AG04449 (cell line): ENCODE data around the gene ZPBP2.

Source experiments
- CTCF ChIA-PET: fragments of 350-600 bp; formaldehyde crosslinking; extraction: SDS; loops from one replicate; lab custom pipeline; 2021; ENCODE audit warnings: antibody characterized with exemption; lab: Yijun Ruan, JAX
- POLR2A ChIA-PET: fragments of 400-600, 350-600 bp; formaldehyde crosslinking; extraction: SDS; loops from one replicate; lab custom pipeline; 2020; ENCODE audit warnings: antibody characterized with exemption, inconsistent platforms; lab: Yijun Ruan, JAX
- DNase-seq: peaks from one replicate; pipeline ENCODE4 v3.0.0-alpha.2; 2010; ENCODE audit warnings: low read depth, low spot score
- H3K4me3 ChIP-seq: 2 replicates; pipeline ENCODE4 v1.5.1; 2011; ENCODE audit warnings: low read depth, mild to moderate bottlenecking, control low read depth, low read length
- TF ChIP-seq, protein P1 (sequence below): IDR thresholded peaks from one replicate; pipeline ENCODE4 v1.5.1; 2011; ENCODE audit warnings: mild to moderate bottlenecking, moderate library complexity, low read length, control low read depth, inconsistent platforms; ENCODE audit not compliant: insufficient read depth; ENCODE audit errors: missing control alignments

The ZPBP2 gene, protein sequence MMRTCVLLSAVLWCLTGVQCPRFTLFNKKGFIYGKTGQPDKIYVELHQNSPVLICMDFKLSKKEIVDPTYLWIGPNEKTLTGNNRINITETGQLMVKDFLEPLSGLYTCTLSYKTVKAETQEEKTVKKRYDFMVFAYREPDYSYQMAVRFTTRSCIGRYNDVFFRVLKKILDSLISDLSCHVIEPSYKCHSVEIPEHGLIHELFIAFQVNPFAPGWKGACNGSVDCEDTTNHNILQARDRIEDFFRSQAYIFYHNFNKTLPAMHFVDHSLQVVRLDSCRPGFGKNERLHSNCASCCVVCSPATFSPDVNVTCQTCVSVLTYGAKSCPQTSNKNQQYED

DNA sequence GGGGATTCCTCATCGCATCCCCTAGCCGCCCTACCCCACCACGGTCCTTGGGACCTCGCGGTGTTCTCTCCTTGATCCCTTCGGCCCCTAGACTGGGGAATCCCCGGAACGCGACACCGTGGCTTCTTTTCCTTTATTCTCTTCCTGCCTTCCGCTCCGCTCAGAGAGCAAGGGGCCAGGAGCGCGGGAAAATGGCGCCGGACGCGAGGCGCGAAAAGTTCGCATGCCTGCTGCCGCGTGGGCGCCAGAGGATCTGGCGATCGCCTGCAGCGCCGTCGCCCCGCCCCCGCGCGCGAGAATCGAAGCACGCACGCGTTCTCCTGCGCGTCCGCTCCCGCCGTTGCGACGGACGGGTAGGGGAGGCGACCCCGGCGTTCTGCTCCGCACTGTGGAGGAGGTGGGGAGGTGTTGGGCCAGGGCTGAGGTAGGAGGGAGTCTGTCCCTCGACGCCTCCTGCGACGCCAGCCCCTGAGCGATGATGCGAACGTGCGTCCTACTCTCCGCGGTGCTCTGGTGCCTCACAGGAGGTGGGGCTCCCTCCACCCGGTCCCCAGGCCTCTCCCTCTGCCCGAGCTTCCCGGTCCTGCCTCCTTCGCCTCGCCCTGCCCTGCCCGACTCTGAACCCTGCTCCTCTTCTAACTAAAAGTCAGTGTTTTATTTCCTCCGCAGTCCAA, at the start of gene ZPBP2:
Gene ZPBP2 (plus strand): TSS at position 323 of the 674 bp plus-strand sequence. CDS start 153 bp downstream, at position 476.
- TF ChIP-seq, protein P1, sequence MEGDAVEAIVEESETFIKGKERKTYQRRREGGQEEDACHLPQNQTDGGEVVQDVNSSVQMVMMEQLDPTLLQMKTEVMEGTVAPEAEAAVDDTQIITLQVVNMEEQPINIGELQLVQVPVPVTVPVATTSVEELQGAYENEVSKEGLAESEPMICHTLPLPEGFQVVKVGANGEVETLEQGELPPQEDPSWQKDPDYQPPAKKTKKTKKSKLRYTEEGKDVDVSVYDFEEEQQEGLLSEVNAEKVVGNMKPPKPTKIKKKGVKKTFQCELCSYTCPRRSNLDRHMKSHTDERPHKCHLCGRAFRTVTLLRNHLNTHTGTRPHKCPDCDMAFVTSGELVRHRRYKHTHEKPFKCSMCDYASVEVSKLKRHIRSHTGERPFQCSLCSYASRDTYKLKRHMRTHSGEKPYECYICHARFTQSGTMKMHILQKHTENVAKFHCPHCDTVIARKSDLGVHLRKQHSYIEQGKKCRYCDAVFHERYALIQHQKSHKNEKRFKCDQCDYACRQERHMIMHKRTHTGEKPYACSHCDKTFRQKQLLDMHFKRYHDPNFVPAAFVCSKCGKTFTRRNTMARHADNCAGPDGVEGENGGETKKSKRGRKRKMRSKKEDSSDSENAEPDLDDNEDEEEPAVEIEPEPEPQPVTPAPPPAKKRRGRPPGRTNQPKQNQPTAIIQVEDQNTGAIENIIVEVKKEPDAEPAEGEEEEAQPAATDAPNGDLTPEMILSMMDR = no peak
- H3K4me3 ChIP-seq = no peak within 1 kb of the TSS
- POLR2A ChIA-PET = no interaction called here
- CTCF ChIA-PET = interaction anchor here (1.0 to 1.2 kb wide), 2 partner anchors 112 kb away, joined by 3 to 5 read pairs; partner anchors contain the start of gene PSMD3
- no peak for DNase-seq

DNA sequence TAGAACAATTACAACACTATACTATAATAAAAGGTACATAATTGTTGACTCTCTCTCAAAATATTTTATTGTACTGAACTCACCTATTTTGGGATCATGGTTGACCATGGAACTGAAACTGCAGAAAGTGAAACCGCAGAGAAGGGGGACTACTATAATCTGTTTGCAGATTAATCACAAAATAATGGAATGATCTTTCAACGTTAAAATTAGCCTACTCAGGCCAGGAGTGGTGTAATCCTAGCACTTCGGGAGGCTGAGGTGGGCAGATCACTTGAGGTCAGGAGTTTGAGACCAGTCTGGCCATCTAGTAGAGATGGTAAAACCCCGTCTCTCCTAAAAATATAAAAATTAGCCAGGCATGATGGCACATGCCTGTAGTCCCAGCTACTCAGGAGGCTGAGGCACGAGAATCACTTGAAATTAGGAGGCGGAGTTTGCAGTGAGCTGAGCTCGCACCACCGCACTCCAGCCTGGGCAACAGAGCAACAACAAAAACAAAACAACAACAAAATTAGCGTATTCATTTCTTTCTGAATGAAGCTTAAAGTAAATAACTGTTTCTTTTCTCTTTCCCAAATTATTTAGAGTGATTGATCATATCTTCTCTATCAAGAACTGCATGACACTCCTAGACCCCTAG, 49.5 kb upstream of the ZPBP2 start:
- ChIA-PET CTCF (no interaction called here), POLR2A (no interaction called here)
- no peak for DNase-seq
- H3K4me3 ChIP-seq = no peak overlapping the region
- TF ChIP-seq, protein P1 = no peak

DNA sequence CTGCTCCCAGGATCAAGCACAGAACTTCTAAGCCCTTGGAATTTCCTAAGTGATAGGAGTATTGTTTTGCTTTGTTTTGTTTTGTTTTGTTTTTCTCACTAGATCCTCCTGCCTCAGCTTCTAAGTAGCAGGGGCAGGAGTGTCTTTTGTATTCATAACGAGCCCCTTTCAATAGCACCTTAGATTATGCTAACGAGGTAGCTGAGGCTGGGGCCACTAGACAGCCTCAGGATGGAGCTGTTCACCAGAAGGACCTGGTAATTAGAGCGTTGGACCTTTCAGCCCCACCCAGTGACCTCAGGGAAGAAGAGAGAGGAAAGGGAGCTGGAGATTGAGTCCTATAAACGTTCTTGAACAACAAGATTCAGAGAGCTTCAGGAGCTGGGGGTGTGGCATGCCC, 47.5 kb upstream of the ZPBP2 start:
- TF ChIP-seq, protein P1 = no peak
- ChIA-PET CTCF (no interaction called here), POLR2A (no interaction called here)
- no peak overlapping the region for H3K4me3 ChIP-seq
- DNase-seq = no peak

DNA sequence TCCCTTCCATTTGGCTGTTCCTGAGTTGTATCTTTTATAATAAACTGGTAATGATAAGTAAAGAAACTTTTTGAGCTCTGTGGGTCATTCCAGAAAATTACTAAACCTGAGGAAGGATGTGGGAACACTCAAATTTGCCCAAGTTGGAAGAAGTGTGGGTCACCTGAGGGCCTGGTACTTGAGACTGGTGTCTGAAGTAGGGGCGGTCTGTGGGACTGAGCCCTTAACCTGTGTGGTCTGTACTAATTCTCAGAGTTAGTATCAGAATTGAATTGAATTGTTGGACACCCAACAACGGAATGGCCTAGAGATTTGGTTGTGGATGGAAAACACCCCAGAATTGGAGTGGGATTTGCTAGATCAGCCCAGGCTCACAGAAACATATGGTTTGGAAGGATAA, 47.0 kb upstream of the ZPBP2 start:
- ChIA-PET CTCF (no interaction called here), POLR2A (no interaction called here)
- no peak overlapping the region for H3K4me3 ChIP-seq
- TF ChIP-seq, protein P1 = no peak
- no peak for DNase-seq

DNA sequence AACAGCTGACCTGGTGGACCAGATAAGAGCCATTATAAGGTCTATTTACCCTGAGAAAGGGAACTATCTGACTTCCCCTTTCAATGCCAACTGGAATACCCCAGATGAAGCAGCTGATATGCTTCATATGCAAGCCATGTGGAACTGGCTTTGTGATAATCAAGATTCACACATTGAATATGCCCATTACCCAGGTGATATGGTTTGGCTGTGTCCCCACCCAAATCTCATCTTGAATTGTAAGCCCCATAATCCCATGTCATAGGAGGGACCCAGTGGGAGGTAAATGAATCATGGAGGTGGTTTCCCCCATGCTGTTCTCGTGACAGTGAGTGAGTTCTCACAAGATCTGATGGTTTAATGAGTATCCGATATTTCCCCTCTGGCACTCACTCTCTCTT, 46.0 kb upstream of the ZPBP2 start:
- CTCF ChIA-PET = interaction anchor here (0.5 kb wide), 1 partner anchor 137 kb away, joined by 3 read pairs; no protein-coding TSS in a partner anchor
- TF ChIP-seq, protein P1 = no peak
- POLR2A ChIA-PET = no interaction called here
- no peak overlapping the region for H3K4me3 ChIP-seq
- DNase-seq = no peak

DNA sequence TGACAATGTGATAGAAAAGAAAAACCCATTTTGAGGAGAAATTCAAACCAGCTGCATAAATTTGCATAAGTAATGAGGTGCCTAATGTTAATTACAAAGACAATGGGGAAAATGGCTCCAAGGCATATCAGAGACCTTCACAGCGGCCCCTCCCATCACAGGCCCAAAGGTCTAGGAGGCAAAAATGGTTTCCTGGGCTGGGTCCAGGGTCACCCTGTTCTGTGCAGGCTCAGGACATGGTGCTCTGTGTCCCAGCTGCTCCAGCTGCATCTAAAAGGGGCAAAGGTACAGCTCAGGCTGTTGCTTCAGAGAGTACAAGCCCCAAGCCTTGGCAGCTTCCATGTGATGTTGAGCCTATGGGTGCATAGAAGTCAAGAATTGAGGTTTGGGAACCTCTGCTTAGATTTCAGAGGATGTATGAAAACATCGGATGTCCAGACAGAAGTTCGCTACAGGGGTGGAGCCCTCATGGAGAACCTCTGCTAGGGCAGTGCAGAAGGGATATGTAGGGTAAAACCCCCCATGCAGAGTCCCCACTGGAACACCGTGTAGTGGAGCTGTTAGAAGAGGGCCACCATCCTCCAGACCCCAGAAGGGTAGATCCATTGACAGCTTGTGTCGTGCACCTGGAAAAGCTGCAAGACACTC, 44.5 kb upstream of the ZPBP2 start:
- ChIA-PET CTCF (no interaction called here), POLR2A (no interaction called here)
- TF ChIP-seq, protein P1 = no peak
- no peak overlapping the region for H3K4me3 ChIP-seq
- no peak for DNase-seq
